ENCODE results near the gene LRBA. TPM values are rescaled to one million over a fixed set of nuclear protein-coding genes. Genes with fewer than 3 reads are reported as not detected.
"Not testable (repeated sequence)": the region's sequence is repeated elsewhere in the genome, so short reads cannot be mapped to it uniquely, and the experiment has no call there.

The LRBA gene
- total RNA-seq, 1 experiment from 2014 or later: 25.9 TPM

DNA sequence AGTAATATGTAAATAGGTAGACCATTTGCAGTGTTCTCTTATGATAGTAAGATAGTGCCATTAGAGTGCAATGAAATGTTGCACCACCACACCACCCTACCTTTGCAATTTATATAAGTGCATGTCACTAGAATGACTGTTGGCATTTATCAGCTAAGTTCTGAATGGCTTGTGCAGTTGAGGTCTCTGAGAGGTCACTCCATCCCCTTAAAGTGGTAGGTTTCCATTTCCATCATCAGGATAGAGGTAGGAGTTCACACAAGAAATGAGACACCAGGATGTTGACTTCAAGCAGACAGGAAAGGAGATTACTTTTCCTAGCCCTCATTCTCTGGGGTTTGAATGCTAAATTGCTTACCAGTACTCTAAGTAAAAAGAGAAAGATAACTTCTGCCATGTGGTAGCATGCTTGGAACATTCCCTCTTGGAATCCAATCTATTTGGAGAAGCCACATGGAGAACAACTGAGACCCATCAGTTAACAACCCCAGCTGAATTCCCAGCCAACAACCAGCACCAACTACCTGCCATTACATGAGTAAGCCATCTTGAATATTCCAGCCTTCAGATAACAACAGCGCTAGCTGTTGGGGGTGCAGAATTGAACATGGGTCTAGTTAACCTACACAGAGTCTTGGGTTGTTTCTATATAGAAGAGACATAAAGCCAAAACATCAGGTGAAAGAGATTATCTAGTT lies 6.7 kb upstream of the LRBA start:
- DNase-seq (ENCODE audit: low spot score): no peak

DNA sequence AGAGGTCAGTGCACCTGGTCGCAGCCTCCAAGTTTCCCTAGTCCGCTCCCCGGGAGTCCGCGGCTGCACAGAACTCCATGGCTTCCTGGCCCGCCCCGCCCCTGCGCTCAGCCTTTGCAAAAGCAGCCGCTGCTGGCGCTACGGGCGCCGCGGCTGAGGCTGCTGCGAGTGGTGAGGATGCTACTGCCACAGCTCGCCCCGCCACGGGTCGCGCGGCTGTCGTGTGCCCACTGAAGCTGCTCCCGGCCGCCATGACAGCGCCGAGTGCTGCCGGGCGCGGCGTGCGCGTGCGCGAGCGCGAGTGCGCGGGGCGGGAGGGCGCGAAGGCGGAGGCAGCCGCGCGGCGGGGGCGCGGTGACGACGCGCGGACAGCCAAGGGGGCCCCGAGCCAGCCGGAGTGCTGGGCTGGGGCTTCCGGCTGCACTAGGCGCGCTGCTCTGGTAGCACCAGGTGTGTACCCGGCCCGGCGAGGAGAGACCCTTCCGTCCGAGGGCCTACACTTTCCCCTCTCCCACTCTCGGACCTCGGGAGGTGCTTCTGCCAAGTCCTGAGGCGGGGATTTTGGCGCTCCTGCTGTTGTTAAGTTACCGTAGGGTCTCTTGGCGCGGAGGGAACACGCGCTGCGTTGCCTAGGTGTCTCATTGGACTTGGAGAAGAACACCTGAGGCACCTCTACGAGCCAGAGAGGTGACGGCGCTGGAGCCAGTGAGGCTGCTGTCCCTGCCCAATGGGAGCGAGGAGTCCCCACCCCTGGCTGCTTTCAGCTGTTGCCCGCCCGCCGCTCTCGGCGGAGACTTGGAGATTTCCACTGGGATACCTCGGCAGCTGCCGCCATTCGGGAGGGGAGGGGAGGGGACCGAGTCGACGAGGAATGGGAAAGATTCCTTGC lies 619 bp upstream of the LRBA start:
- DNase-seq (ENCODE audit: low spot score): peak; percentile 49

DNA sequence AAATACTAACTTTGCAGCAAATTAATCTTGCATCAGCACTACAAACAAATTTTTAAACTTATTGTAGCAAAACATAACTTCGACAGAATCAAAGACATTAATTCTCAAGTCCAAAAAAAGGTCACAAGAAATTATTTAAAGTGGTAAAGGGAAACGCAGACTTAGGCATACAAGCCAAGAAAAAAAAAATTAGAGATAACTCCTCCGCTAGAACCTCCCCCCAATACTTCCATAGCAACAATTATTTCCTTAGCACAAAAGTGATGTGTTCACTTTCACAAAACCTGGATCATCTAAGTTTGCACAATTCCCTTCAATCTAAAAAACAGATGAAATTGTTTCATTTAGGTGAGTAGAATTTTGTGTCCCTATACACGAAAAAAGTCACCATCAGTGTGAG lies 1.1 kb downstream of the LRBA start:
- DNase-seq (ENCODE audit: low spot score): no peak

DNA sequence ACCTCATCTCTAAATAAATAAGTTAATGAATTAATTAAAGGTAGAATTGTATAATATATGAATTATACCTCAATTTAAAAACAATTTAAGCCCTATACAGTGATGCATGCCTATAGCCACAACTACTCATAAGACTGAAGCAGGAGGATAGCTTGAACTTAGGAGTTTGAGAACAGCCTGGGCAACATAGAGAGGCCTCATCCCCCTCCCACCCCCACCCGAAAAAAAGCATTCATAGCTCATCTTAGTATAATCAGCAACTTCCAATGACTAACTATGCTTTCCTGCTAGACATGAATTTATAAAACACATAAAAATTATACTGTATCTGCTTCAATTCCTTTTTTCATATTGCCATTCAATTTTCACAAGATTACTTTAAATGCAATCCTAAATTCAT lies 1.6 kb downstream of the LRBA start:
- no peak for DNase-seq (ENCODE audit: low spot score)

DNA sequence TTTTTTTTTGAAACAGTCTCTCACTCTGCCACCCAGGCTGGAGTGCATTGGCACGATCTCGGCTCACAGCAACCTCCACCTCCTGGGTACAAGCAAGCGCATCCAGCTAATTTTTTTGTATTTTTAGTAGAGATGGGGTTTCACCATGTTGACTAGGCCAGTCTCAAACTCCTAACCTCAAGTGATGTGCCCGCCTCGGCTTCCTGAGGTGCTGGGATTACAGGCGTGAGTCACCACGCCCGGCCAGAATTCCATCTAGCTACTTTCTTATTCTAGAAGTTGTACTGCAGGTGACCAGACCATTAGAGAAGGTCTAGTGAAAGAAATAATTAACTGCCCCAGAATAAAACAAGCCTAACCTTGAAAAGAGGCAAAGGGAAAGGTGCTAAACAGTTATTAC lies 2.3 kb downstream of the LRBA start:
- peak; percentile 26 for DNase-seq (ENCODE audit: low spot score)

DNA sequence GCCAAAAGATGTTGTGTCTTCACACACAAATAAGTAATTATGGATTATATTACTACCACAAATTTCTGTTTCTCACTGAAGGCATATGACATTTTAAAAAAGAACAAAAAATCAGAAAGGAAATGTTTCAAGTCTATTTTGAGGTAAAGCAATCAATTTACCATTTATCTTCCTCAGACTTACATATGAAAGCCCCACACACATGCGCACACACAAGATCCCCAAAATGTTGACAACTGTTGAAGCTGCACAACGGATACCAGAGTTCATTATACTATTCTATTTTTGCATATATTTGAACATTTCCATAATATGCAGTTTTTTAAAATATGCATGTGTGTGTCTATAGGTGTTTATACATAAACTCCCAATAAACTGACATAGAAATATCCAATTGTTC lies 2.7 kb downstream of the LRBA start:
- no peak for DNase-seq (ENCODE audit: low spot score)

DNA sequence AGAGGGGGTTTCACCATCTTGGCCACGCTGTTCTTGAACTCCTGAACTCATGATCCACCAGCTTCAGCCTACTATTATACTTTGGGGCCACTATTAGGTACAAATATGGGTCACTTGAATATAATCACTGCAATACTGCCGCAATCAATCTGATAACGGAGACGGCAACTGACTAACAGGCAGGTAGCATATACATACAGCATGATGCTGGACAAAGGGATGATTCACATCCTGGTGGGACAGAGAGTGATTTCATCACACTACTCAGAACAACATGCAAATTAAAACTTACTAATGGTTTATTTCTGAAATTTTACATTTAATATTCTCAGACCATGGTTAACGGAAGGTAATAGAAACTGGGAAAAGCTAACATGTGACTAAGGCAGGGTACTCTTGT lies 10.9 kb downstream of the LRBA start:
- DNase-seq (ENCODE audit: low spot score): peak; percentile 73

DNA sequence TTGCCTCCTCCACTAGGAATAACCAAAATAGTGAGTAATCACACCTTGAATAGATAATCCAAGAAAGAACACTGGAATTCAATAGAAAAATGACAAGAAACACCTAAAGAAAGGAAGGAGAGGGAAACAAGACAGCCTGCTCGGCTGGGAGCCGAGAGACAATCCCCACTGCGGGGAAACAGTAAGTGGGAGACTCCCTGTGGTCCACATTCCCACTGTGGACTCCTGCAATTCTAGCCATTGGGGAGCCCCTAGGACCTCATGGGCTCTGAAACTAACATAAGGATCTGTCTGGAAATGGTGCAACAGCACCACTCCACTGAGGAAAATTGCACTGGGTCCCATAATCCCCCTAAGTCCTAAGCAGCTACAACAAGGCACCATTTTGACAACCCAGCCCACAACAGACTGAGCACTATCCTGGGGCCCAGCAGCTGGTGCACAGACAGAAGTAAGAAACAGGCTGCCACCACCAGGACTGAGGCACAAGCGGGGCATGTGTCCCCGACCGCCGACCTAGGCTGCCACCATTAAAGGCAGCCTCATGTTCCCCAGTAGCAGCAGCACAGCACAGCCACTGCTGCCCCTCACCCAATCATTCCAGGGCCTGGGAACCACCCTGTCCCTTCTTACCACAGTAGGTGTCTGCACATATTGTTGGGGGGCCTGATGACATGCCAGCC lies 14.2 kb downstream of the LRBA start:
- DNase-seq (ENCODE audit: low spot score): no peak

DNA sequence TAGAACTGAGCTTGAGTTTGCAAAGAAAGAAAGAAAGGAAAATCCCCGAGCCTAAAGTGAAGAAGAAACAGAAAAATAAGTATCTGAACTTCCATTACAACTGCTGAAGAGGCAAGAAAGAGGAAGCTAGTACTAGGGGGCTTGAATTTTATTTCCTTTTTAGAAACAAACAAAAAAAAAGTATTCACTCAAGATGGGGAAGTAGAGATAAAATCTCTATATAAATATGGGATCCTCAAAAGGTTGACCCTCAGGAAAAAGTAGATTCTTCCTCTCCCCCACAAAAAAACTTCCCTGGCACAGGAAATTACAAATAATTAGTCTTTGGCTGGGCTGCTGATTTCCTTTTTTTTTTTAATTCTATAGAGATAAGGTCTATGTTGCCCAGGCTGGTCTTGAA lies 16.0 kb downstream of the LRBA start:
- DNase-seq (ENCODE audit: low spot score): no peak

DNA sequence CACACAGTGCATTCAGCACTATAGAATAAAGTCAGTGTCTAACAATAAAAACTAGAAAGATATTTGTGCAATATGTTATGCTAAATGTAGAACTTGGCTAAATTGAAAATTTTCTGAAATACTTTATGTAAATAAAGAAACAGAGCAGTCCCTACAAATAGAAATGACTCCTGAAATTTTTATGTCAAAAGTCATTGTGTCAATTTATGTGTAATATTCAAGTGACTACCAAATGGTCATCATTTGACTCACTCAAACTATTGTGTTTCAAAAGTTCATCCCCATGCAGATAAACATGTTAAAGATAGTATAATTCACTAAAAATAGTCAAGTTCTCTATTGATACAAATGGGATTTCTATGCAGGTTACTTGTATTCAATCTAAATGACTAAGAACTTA lies 17.9 kb downstream of the LRBA start:
- no peak for DNase-seq (ENCODE audit: low spot score)

DNA sequence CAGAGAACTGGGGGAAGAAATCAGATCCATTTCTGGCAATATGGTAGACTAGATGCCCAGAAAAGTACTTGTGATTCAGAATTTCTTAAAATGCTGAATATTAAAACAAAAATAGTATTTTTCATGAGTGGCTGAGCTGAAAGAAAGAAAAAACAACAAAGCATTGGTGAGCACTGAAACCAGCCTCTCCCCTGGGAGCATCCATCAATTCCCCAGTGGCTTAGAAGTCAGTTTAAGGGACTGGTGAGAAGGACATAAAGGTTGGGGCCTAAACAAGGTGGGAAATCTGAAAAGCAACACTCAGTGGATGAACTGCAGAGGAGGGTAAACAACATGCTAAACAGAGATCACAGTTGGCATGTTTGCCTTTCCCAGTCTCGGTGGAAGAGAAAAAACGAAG lies 20.4 kb downstream of the LRBA start:
- no peak for DNase-seq (ENCODE audit: low spot score)

DNA sequence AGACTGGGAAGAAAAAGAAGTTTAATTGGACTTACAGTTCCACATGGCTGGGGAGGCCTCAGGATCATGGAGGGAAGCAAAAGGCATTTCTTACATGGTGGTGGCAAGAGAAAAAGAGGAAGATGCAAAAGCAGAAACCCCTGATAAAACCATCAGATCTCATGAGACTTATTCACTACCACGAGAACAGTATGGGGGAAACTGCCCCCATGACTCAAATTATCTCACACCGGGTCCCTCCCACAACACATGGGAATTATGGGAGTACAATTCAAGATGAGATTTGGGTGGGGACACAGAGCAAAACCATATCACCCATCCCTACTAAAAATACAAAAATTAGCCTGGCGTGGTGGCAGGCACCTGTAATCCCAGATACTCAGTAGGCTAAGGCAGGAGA lies 21.5 kb downstream of the LRBA start:
- not testable (repeated sequence) for DNase-seq (ENCODE audit: low spot score)

DNA sequence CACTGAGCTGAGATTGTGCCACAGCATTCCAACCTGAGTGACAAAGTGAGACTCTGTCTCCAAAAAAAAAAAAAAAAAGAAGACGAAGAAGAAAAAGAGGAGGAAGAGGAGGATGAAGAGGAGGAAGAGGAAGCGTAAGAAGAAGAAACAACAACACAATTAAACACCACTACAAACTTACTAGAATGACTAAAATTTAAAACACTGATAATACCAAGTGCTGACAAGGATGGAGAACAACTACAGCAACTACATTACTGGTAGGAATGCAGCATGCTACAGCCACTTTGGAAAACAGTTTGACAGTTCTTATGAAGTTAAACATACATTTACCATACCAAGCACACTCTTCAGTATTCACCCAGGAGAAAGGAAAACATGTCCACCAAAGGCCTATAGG lies 24.1 kb downstream of the LRBA start:
- no peak for DNase-seq (ENCODE audit: low spot score)

DNA sequence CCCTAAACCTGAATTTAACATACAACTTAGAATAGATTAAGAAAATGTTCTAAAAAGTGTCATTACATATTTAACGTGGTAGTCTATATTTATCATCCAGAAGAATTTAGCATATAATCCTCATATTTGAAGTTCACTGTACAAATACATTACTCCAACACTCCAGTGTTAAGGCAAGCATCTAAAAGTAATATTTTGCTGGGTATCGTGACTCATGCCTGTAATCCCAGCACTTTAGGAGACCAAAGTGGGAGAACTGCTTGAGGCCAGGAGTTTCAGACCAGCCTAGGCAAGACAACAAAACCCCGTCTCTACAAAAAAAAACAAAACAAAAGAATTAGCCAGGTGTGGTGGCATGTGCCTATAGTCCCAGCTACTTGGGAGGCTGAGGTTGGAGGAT lies 24.8 kb downstream of the LRBA start:
- no peak for DNase-seq (ENCODE audit: low spot score)

DNA sequence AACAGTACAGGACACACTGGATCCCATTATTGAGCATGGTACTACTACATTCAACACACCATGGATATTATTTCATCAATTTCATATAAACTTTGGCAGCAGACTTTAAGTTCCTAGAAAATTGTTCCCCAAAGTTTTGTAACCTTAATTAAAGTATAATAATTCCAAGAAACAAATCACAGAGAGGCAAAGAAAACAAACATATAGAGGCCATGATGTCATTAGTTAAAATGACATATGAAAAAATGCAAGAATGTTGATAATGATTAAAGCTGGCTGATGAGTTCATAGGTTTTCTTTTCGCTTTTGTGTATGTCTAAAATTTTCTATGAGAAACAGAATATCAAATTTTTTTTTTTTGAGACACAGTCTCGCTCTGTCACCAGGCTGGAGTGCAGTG lies 26.8 kb downstream of the LRBA start:
- no peak for DNase-seq (ENCODE audit: low spot score)

DNA sequence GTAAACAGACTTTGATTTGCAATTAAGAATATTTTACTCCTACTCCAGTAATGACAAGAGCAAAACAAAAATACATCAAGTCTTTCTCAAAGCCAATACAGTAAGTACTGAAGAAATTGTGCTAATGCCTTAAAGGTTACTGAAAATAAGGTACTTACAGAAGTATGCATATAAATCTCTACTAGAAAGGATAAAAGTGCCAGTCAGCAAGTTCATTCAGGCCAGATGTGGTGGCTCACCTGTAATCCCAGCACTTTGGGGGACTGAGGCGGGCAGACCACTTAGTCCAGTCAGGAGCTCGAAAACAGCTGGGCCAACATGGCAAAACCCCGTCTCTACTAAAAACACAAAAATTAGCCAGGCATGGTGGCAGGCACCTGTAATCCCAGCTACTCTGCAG lies 27.9 kb downstream of the LRBA start:
- no peak for DNase-seq (ENCODE audit: low spot score)

DNA sequence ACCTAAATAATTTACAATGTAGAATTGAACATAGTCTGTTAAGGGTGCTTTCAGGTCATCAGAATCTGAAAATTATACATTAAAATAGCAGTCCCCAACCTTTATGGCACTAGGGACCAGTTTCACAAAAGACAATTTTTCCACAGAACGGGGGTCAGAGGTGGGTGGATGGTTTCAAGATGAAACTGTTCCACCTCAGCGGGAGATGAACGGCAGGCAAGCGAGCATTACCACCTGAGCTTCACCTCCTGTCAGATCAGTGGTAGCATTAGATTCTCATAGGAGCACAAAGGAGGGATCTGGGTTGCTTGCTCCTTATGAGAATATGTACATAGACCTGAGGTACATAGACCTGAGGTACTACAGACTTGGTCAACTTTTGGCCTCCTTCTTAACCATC lies 29.0 kb downstream of the LRBA start:
- DNase-seq (ENCODE audit: low spot score): no peak

DNA sequence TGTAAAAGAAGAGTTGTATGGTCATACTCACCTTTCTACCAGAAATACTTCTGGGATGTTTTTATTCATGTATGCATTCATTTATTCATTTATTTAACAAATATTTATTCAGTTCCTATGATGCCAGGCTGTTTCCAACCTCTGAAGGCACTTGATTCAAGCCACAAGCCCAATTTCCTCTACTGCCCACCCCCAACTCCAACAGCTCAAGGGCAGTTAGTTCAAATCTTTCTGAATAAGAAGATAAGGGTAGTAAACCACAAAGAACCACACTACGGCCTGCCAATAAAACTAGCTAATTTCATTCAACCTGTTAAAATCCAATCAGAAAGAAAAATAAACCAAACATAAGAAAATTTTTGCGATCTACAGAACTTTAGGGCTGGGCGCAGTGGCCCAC lies 31.2 kb downstream of the LRBA start:
- DNase-seq (ENCODE audit: low spot score): no peak

DNA sequence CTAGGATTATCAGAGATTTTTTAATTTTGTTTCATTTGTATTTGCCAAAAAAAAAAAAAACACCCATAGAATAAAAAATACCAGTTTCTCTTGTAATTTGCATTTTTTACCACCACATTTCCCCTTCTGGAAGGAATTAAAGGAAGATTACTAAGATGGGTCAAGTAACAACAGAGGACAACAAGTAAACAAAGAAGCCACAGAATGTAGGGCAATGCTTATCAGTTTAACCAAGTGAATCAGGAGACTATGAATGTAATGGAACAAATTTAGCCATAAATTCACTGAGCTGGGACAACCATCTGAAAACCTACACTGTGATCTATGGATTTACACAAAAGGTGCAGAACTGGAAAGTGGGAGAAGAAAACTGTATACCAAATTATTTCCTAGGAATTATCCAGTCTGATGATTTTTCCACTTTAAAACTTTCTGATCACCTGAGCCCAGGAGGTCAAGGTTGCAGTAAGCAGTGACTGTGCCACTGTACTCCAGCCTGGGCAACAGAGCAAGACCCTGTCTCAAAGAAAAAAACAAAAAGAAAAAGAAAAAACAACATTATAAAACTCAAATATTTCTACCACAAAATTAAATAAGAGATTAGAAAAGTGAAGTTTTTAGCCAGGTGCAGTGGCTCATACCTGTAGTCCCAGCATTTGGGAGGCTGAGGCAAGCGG lies 32.4 kb downstream of the LRBA start:
- no peak for DNase-seq (ENCODE audit: low spot score)

DNA sequence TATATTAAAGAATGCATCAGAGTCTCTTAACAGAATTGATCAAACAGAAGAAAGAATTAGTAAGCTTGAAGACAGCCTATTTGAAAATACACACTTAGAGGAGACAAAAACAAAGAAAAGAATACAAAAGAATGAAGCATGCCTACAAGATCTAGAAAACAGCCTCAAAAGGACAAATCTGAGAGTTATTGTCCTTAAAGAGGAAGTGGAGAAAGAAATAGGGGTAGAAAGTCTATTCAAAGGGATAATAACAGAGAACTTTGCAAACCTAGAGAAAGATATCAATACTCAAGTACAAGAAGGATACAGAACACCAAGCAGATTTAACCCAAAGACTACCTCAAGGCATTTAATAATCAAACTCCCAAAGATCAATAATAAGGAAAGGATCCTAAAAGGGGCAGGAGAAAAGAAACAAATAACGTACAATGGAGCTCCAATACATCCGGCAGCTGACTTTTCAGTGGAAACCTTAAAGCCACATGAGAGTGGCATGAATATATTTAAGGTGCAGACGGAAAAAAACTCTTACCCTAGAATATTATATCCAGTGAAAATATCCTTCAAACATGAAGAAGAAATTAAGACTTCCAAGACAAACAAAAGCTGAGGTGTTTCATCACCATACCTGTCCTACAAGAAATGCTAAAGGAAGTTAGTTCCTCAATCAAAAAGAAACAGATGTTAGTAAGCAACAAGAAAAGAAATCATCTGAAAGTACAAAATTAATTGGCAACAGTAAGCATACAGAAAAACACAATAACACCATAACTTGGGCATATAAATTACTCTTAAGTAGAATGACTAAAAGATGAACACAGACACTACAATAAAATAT lies 36.1 kb downstream of the LRBA start:
- DNase-seq (ENCODE audit: low spot score): no peak

DNA sequence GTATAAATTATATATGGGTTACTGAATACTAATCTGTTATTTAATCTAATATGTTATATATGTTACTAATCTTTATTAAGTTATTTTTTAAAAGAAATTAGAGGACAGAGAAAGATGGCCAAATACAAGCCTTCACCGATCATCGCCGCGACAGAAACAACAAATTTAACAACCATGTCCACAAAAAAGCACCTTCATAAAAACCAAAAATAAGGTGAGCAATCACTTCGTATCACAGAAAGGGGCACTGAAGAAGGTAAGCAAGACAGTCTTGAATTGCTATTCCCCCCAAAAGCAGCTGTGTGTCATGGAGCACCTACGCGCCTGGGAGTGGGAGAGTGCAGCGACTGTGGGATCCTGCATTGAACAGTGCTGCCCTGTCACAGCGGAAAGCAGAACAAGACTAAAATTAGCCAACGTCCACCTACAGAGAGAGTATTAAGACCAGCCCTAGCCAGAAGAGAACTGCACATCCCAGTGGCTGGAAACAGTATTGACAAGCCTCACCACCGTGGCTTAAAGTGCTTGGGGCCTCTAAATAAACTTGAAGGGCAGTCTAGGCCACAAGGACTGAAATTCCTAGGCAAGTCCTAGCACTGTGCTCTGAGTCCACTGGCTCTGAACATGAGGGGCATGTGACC lies 38.5 kb downstream of the LRBA start:
- DNase-seq (ENCODE audit: low spot score): no peak

Data from A172 (cell line).